Measurements from ENCODE around the gene COX20.
"Not testable (repeated sequence)": the region's sequence is repeated elsewhere in the genome, so short reads cannot be mapped to it uniquely, and the experiment has no call there.

DNA sequence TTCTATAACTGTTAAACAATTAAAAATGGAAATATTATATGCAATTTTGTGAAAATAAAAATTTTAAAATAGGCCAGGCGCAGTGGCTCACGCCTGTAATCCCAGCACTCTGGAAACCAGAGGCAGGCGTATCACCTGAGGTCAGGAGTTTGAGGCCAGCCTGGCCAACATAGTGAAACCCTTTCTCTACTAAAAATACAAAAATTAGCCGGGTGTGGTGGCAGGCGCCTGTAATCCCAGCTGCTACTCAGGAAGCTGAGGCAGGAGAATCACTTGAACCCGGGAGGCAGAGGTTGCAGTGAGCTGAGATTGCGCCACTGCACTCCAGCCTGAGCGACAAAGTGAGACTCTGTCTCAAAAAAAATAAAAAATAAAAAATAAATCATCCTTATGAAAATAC is 2.2 kb upstream of the COX20 start:
- TF ChIP-seq JAZF1 (CRISPR knock-in tag; IDR thresholded peaks at IDR 0.05); ESRRA (CRISPR knock-in tag; IDR thresholded peaks at IDR 0.05; ENCODE audit: borderline replicate concordance); IRF1 (CRISPR knock-in tag; IDR thresholded peaks at IDR 0.05); SP1 (CRISPR knock-in tag; conservative IDR thresholded peaks at IDR 0.05); NFYB (CRISPR knock-in tag; conservative IDR thresholded peaks at IDR 0.05; ENCODE audit: low read depth); TCF7 (CRISPR knock-in tag; IDR thresholded peaks at IDR 0.05; ENCODE audit: low read depth); ETV6 (CRISPR knock-in tag; IDR thresholded peaks at IDR 0.05); IRF2 (CRISPR knock-in tag; IDR thresholded peaks at IDR 0.05; ENCODE audit: borderline replicate concordance, low read depth); TEAD4 (CRISPR knock-in tag; IDR thresholded peaks at IDR 0.05); E2F4 (CRISPR knock-in tag; IDR thresholded peaks at IDR 0.05; ENCODE audit: borderline replicate concordance, low read depth); ZNF512 (CRISPR knock-in tag; IDR thresholded peaks at IDR 0.05; ENCODE audit: borderline replicate concordance); PREB (CRISPR knock-in tag; IDR thresholded peaks at IDR 0.05; ENCODE audit: borderline replicate concordance): not testable (repeated sequence)
- TF ChIP-seq, protein P1, sequence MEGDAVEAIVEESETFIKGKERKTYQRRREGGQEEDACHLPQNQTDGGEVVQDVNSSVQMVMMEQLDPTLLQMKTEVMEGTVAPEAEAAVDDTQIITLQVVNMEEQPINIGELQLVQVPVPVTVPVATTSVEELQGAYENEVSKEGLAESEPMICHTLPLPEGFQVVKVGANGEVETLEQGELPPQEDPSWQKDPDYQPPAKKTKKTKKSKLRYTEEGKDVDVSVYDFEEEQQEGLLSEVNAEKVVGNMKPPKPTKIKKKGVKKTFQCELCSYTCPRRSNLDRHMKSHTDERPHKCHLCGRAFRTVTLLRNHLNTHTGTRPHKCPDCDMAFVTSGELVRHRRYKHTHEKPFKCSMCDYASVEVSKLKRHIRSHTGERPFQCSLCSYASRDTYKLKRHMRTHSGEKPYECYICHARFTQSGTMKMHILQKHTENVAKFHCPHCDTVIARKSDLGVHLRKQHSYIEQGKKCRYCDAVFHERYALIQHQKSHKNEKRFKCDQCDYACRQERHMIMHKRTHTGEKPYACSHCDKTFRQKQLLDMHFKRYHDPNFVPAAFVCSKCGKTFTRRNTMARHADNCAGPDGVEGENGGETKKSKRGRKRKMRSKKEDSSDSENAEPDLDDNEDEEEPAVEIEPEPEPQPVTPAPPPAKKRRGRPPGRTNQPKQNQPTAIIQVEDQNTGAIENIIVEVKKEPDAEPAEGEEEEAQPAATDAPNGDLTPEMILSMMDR (IDR thresholded peaks at IDR 0.05), result not testable (repeated sequence)
